ENCODE results near the gene CXCL14.

CXCL14 gene

DNA sequence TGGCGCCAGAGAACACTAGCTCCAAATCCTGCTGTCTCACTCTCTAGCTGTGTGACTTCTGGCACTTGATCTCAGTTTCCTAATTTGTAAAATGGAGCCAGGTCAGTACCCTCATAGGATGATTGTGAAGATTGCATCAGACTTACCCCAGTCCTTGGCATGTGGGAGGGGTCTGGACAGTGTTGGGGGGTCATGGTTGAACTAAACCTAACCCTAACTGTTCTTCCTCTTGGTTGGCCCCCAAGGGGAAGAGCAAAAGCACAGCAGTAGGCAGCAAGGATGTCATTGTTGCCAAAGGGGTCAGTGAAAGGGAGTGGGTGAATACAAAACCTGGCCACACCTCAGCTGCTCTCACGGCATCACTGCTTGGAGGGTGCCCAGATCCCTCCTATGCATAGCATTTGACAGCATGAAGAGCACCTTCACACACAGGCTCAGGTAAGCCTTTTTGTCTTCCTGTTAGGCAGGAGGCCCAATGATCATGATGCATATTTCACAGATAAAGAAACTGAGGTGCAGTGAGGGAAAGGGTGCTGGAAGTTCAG, 15.7 kb upstream of the CXCL14 start:
- Histone ChIP-seq H3K9ac (ENCODE audit: low read length) (no peak overlapping the region), H3K4me3 (ENCODE audit: low read length) (no peak overlapping the region), H3K9me3 (ENCODE audit: control insufficient read depth, low read length) (no peaks in the 10 kb centered on the region), H3K27me3 (replicated peaks; ENCODE audit: control insufficient read depth, insufficient read depth, low read length) (peaks cover 61% of the 10 kb centered on the region), H3K4me1 (ENCODE audit: control insufficient read depth, insufficient read depth, low read length) (no peaks in the 10 kb centered on the region), H3K36me3 (ENCODE audit: control insufficient read depth, insufficient read depth, low read length, severe bottlenecking) (no peaks in the 10 kb centered on the region)
- DNase-seq (ENCODE audit: low read depth) = no peak

- Histone ChIP-seq H3K9ac (ENCODE audit: low read length) (no peak overlapping the region), H3K27me3 (replicated peaks; ENCODE audit: control insufficient read depth, insufficient read depth, low read length) (peaks cover 63% of the 10 kb centered on the region), H3K4me1 (ENCODE audit: control insufficient read depth, insufficient read depth, low read length) (no peaks in the 10 kb centered on the region), H3K36me3 (ENCODE audit: control insufficient read depth, insufficient read depth, low read length, severe bottlenecking) (no peaks in the 10 kb centered on the region), H3K9me3 (ENCODE audit: control insufficient read depth, low read length) (no peaks in the 10 kb centered on the region), H3K4me3 (ENCODE audit: low read length) (no peak overlapping the region)
- DNase-seq (ENCODE audit: low read depth) = no peak
These were observed 15.1 kb upstream of the CXCL14 start for GRCh38 chr5:135593886-135594285.

- Histone ChIP-seq H3K27me3 (replicated peaks; ENCODE audit: control insufficient read depth, insufficient read depth, low read length) (peaks cover 63% of the 10 kb centered on the region), H3K4me3 (ENCODE audit: low read length) (no peak overlapping the region), H3K36me3 (ENCODE audit: control insufficient read depth, insufficient read depth, low read length, severe bottlenecking) (no peaks in the 10 kb centered on the region), H3K4me1 (ENCODE audit: control insufficient read depth, insufficient read depth, low read length) (no peaks in the 10 kb centered on the region), H3K9me3 (ENCODE audit: control insufficient read depth, low read length) (no peaks in the 10 kb centered on the region), H3K9ac (ENCODE audit: low read length) (no peak overlapping the region)
- no peak for DNase-seq (ENCODE audit: low read depth)
These were observed 14.3 kb upstream of the CXCL14 start for GRCh38 chr5:135593141-135593540.

DNA sequence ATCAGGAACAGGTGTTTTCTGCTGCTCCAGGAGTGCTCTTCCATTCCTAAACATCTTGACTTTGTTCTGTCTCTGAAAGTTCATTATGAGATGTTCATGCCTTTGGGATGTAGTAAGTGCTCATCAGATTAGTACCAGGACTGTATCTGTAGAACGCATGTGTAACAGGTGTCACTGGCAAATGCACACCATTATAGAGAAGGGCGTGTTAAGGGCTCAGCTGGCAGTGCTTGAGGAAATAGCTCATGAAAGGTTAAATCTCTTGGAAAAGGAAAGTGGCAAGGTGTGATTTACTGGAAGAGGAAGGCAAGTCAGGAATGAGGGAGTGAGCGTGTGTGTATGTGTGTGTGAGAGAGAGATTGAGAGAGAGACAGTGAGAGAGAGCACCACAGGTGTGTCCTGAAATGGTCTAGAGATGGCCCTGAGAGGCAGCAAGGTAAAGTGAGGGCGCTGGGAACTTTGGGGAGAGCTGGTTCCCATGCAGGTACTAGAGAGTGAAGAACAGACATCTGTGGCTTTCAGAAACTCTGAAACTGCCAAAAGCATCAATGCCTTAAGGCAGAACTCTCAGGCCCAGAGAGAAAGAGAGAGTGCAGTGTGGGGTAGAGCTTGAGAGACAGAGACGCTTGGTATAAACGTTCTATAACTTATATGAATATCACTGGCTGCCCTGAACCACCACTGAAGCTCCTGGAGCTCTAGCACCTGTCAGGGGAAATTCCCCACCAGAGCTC, 13.7 kb upstream of the CXCL14 start:
- no peak for DNase-seq (ENCODE audit: low read depth)
- Histone ChIP-seq H3K9ac (ENCODE audit: low read length) (no peak overlapping the region), H3K27me3 (replicated peaks; ENCODE audit: control insufficient read depth, insufficient read depth, low read length) (peaks cover 63% of the 10 kb centered on the region), H3K36me3 (ENCODE audit: control insufficient read depth, insufficient read depth, low read length, severe bottlenecking) (no peaks in the 10 kb centered on the region), H3K4me1 (ENCODE audit: control insufficient read depth, insufficient read depth, low read length) (no peaks in the 10 kb centered on the region), H3K9me3 (ENCODE audit: control insufficient read depth, low read length) (no peaks in the 10 kb centered on the region), H3K4me3 (ENCODE audit: low read length) (no peak overlapping the region)

DNA sequence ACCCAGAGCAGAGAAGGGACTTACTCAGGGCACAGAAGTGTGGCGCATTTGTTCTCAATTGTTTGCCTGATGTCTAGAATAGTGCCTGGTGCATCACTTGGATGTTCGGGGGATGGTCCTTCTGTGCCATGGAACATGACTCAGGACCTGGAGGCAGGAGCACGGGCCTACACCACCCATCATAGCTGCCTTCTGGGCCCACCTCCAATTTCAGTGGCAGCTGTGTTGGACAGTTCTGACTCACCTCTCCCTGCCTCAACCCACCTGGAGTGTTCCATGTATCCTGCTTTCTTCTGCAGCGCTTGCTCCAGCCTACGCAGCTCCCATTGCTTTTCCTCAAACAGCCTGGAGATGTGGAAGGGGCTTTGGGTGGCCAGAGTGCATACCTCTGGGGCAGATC, 12.5 kb upstream of the CXCL14 start:
- no peak for DNase-seq (ENCODE audit: low read depth)
- H3K9ac ChIP-seq (ENCODE audit: low read length) = no peak overlapping the region
- H3K4me1 ChIP-seq (ENCODE audit: control insufficient read depth, insufficient read depth, low read length) = no peaks in the 10 kb centered on the region
- no peaks in the 10 kb centered on the region for H3K36me3 ChIP-seq (ENCODE audit: control insufficient read depth, insufficient read depth, low read length, severe bottlenecking)
- no peak overlapping the region for H3K4me3 ChIP-seq (ENCODE audit: low read length)
- peaks cover under 1% of the 10 kb centered on the region for H3K9me3 ChIP-seq (ENCODE audit: control insufficient read depth, low read length)
- peaks cover 64% of the 10 kb centered on the region for H3K27me3 ChIP-seq (replicated peaks; ENCODE audit: control insufficient read depth, insufficient read depth, low read length)

DNA sequence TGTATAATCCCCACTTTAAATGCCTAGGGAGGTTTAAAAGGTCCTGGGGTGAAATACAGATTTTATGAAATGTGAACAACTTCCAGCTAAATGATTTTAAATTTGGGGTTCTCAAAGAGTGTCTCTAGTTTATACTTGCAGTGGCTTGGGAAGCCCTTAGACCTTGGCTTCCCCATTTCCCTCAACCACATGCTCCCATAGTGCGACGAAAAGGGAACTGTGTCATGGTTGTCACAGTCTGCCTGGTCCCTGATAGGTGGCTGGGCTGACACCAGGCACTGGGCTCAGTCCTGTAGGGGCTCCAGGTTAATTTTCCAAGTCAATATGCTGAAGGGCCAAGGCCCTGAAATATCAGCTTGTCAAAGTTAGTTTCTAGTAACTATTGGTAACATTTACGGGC, 10.4 kb upstream of the CXCL14 start:
- H3K27me3 ChIP-seq (replicated peaks; ENCODE audit: control insufficient read depth, insufficient read depth, low read length) = peaks cover 78% of the 10 kb centered on the region
- DNase-seq (ENCODE audit: low read depth) = no peak
- peaks cover 6% of the 10 kb centered on the region for H3K9me3 ChIP-seq (ENCODE audit: control insufficient read depth, low read length)
- H3K4me3 ChIP-seq (ENCODE audit: low read length) = no peak overlapping the region
- no peaks in the 10 kb centered on the region for H3K36me3 ChIP-seq (ENCODE audit: control insufficient read depth, insufficient read depth, low read length, severe bottlenecking)
- H3K4me1 ChIP-seq (ENCODE audit: control insufficient read depth, insufficient read depth, low read length) = no peaks in the 10 kb centered on the region
- no peak overlapping the region for H3K9ac ChIP-seq (ENCODE audit: low read length)

- Histone ChIP-seq H3K36me3 (ENCODE audit: control insufficient read depth, insufficient read depth, low read length, severe bottlenecking) (no peaks in the 10 kb centered on the region), H3K9ac (ENCODE audit: low read length) (no peak overlapping the region), H3K4me1 (ENCODE audit: control insufficient read depth, insufficient read depth, low read length) (no peaks in the 10 kb centered on the region), H3K27me3 (replicated peaks; ENCODE audit: control insufficient read depth, insufficient read depth, low read length) (peaks cover 78% of the 10 kb centered on the region), H3K9me3 (ENCODE audit: control insufficient read depth, low read length) (peaks cover 6% of the 10 kb centered on the region), H3K4me3 (ENCODE audit: low read length) (no peak overlapping the region)
- no peak for DNase-seq (ENCODE audit: low read depth)
These were observed 9.2 kb upstream of the CXCL14 start for GRCh38 chr5:135587721-135588663.

GRCh38 chr5:135584918-135585317, 6.1 kb upstream of the CXCL14 start:
- Histone ChIP-seq H3K27me3 (replicated peaks; ENCODE audit: control insufficient read depth, insufficient read depth, low read length) (peaks cover 67% of the 10 kb centered on the region), H3K9ac (ENCODE audit: low read length) (no peak overlapping the region), H3K9me3 (ENCODE audit: control insufficient read depth, low read length) (peaks cover 6% of the 10 kb centered on the region), H3K4me3 (ENCODE audit: low read length) (no peak overlapping the region), H3K4me1 (ENCODE audit: control insufficient read depth, insufficient read depth, low read length) (no peaks in the 10 kb centered on the region), H3K36me3 (ENCODE audit: control insufficient read depth, insufficient read depth, low read length, severe bottlenecking) (no peaks in the 10 kb centered on the region)
- DNase-seq (ENCODE audit: low read depth) = no peak

DNA sequence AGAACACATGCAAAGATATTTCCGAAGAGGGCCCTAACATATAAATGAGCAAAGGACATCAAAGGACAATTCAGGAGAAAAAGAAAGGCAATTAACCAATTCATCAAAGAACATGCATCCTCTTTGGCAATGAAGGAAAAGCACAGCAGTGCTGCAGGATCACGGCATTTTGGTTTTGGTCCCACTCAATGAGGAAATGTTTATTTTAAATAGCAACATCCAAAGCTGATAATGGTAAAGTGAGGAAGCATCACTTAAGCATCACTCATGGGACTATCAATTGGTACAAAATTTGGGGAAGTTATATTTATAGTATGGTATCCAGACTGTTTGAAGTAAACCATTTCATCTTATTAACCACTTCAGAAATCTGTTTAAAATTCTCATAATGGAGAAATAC, 5.5 kb upstream of the CXCL14 start:
- no peak overlapping the region for H3K9ac ChIP-seq (ENCODE audit: low read length)
- DNase-seq (ENCODE audit: low read depth) = no peak
- H3K36me3 ChIP-seq (ENCODE audit: control insufficient read depth, insufficient read depth, low read length, severe bottlenecking) = no peaks in the 10 kb centered on the region
- peaks cover 6% of the 10 kb centered on the region for H3K9me3 ChIP-seq (ENCODE audit: control insufficient read depth, low read length)
- H3K27me3 ChIP-seq (replicated peaks; ENCODE audit: control insufficient read depth, insufficient read depth, low read length) = peaks cover 64% of the 10 kb centered on the region
- no peak overlapping the region for H3K4me3 ChIP-seq (ENCODE audit: low read length)
- peaks cover 2% of the 10 kb centered on the region for H3K4me1 ChIP-seq (ENCODE audit: control insufficient read depth, insufficient read depth, low read length)

GRCh38 chr5:135582099-135582781, 3.4 kb upstream of the CXCL14 start:
- H3K9me3 ChIP-seq (ENCODE audit: control insufficient read depth, low read length) = peaks cover 14% of the 10 kb centered on the region
- H3K4me1 ChIP-seq (ENCODE audit: control insufficient read depth, insufficient read depth, low read length) = peaks cover 11% of the 10 kb centered on the region
- H3K27me3 ChIP-seq (replicated peaks; ENCODE audit: control insufficient read depth, insufficient read depth, low read length) = peaks cover 52% of the 10 kb centered on the region
- no peak overlapping the region for H3K4me3 ChIP-seq (ENCODE audit: low read length)
- H3K36me3 ChIP-seq (ENCODE audit: control insufficient read depth, insufficient read depth, low read length, severe bottlenecking) = no peaks in the 10 kb centered on the region
- DNase-seq (ENCODE audit: low read depth) = no peak
- H3K9ac ChIP-seq (ENCODE audit: low read length) = no peak overlapping the region

GRCh38 chr5:135578305-135578684, 496 bp downstream of the CXCL14 start:
- Histone ChIP-seq H3K9ac (ENCODE audit: low read length) (no peak overlapping the region), H3K36me3 (ENCODE audit: control insufficient read depth, insufficient read depth, low read length, severe bottlenecking) (no peaks in the 10 kb centered on the region), H3K9me3 (ENCODE audit: control insufficient read depth, low read length) (peaks cover 9% of the 10 kb centered on the region), H3K27me3 (replicated peaks; ENCODE audit: control insufficient read depth, insufficient read depth, low read length) (peaks cover 30% of the 10 kb centered on the region), H3K4me3 (ENCODE audit: low read length) (peak overlapping the region; percentile 69), H3K4me1 (ENCODE audit: control insufficient read depth, insufficient read depth, low read length) (peaks cover 19% of the 10 kb centered on the region)
- DNase-seq (ENCODE audit: low read depth) = no peak
